Caco-2 (cell line): ENCODE data around the gene KCNC1. TPM values are rescaled to one million over a fixed set of nuclear protein-coding genes. Genes with fewer than 3 reads are reported as not detected.

Experiments used
- BruUV-seq: library from RNA; stranded (reverse); fragments of 400-500 nt; replicated peaks from 2 replicates; lab custom pipeline; 2021; lab: Mats Ljungman, UMichigan
- CTCF ChIA-PET: fragments of 300-600 bp; sonication (Branson Sonifier 250); formaldehyde crosslinking; loops from one replicate; lab custom pipeline; 2022; ENCODE audit warnings: antibody characterized with exemption; lab: Charles Lee
- POLR2A ChIA-PET: fragments of 300-600 bp; sonication (Branson Sonifier 250); formaldehyde crosslinking; loops from one replicate; lab custom pipeline; 2022; ENCODE audit warnings: antibody characterized with exemption; lab: Charles Lee
- DNase-seq, 2 experiments: peaks; one replicate each; pipeline versions ENCODE4 v3.0.0 to v3.0.0-alpha.2; 2020 to 2022
- H3K27me3 ChIP-seq: replicated peaks from 2 replicates; pipeline ENCODE4 v1.6.0; 2011; ENCODE audit warnings: low read length; ENCODE audit not compliant: control insufficient read depth, insufficient read depth
- H3K36me3 ChIP-seq: 2 replicates; pipeline ENCODE4 v1.5.1; 2011; ENCODE audit warnings: low read length; ENCODE audit not compliant: control insufficient read depth, insufficient read depth
- H3K4me1 ChIP-seq: fragments of 250-450 bp; sonication (Bioruptor Pico); 2 replicates; pipeline ENCODE4 v1.5.1; 2020; ENCODE audit warnings: mild to moderate bottlenecking
- H3K4me3 ChIP-seq: 2 replicates; pipeline ENCODE4 v1.5.1; 2011; ENCODE audit warnings: low read depth, mild to moderate bottlenecking, control low read depth, low read length
- H3K9me3 ChIP-seq: fragments of 250-450 bp; sonication (Bioruptor Pico); 2 replicates; pipeline ENCODE4 v1.5.1; 2020; ENCODE audit warnings: mild to moderate bottlenecking, moderate library complexity
- H3K27ac Mint-ChIP-seq: one replicate; pipeline ENCODE4 v1.8.0; 2022; ENCODE audit warnings: mixed read lengths; ENCODE audit not compliant: unreplicated experiment
- H3K27me3 Mint-ChIP-seq: one replicate; pipeline ENCODE4 v1.8.0; 2022; ENCODE audit warnings: mixed read lengths; ENCODE audit not compliant: insufficient read depth, unreplicated experiment
- H3K36me3 Mint-ChIP-seq: one replicate; pipeline ENCODE4 v1.8.0; 2022; ENCODE audit warnings: mild to moderate bottlenecking, mixed read lengths; ENCODE audit not compliant: insufficient read depth, unreplicated experiment
- H3K4me1 Mint-ChIP-seq: one replicate; pipeline ENCODE4 v1.8.0; 2022; ENCODE audit warnings: low read depth, mixed read lengths; ENCODE audit not compliant: unreplicated experiment
- H3K4me3 Mint-ChIP-seq: one replicate; pipeline ENCODE4 v1.8.0; 2022; ENCODE audit warnings: mild to moderate bottlenecking, moderate library complexity, mixed read lengths; ENCODE audit not compliant: unreplicated experiment
- H3K9me3 Mint-ChIP-seq: one replicate; pipeline ENCODE4 v1.8.0; 2022; ENCODE audit warnings: mixed read lengths; ENCODE audit not compliant: unreplicated experiment
- intact Hi-C: fragments of 100-400 bp; cut with micrococcal nuclease; formaldehyde crosslinking; loops from one replicate; pipeline ENCODE4 v1.10.0; 2022; ENCODE audit not compliant: unreplicated experiment
- total RNA-seq: library from RNA; stranded (reverse); gene quantifications from 2 replicates; pipeline ENCODE4 v1.2.3, GENCODE V29; 2022
- TF ChIP-seq, protein P1 (sequence below), 2 experiments: fragments of 200-600 bp in 1 of 2; IDR thresholded peaks; 1 replicate in 1 of 2; 2 replicates in 1 of 2; pipeline versions ENCODE4 v1.5.1 to v1.8.0; 2011 to 2022; ENCODE audit warnings: antibody characterized with exemption in 1 of 2, control low read depth in 1 of 2, inconsistent platforms in 1 of 2, low read depth in 1 of 2, low read length in 1 of 2, mild to moderate bottlenecking in 1 of 2, moderate library complexity in 1 of 2; ENCODE audit not compliant: insufficient read depth in 1 of 2, severe bottlenecking in 1 of 2, unreplicated experiment in 1 of 2

Gene KCNC1
- total RNA-seq, 1 experiment from 2014 or later: 0.07 TPM

DNA sequence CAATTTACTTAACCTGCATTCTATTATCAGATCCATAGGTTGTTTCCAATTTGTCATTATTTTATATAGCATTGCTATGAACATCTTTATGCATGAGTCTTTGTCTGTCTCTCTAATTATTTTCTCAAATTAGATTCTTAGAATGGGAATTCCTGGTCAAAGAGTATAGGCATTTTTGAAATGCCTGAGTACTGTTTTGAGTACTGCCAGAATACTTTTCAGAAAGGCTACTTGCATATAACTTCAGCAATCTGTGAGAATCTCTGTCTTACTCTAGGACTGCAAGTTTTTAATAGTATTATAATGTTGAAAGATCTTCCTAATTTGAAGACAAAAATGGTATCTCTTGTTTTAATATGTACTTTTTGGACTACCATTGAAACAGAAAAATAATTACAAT is 56.6 kb downstream of the KCNC1 start:
- Mint-ChIP-seq H3K27ac (no peak overlapping the region), H3K9me3 (no peaks in the 10 kb centered on the region), H3K4me1 (no peaks in the 10 kb centered on the region), H3K27me3 (no peaks in the 10 kb centered on the region), H3K4me3 (no peak overlapping the region), H3K36me3 (no peaks in the 10 kb centered on the region)
- no peak for DNase-seq
- H3K4me1 ChIP-seq: no peaks in the 10 kb centered on the region
- BruUV-seq: no TSS peak
- ChIA-PET POLR2A (no interaction called here), CTCF (no interaction called here)
- TF ChIP-seq, protein P1, sequence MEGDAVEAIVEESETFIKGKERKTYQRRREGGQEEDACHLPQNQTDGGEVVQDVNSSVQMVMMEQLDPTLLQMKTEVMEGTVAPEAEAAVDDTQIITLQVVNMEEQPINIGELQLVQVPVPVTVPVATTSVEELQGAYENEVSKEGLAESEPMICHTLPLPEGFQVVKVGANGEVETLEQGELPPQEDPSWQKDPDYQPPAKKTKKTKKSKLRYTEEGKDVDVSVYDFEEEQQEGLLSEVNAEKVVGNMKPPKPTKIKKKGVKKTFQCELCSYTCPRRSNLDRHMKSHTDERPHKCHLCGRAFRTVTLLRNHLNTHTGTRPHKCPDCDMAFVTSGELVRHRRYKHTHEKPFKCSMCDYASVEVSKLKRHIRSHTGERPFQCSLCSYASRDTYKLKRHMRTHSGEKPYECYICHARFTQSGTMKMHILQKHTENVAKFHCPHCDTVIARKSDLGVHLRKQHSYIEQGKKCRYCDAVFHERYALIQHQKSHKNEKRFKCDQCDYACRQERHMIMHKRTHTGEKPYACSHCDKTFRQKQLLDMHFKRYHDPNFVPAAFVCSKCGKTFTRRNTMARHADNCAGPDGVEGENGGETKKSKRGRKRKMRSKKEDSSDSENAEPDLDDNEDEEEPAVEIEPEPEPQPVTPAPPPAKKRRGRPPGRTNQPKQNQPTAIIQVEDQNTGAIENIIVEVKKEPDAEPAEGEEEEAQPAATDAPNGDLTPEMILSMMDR (IDR thresholded peaks at IDR 0.05; ENCODE audit: insufficient read depth in 1 of 2, low read depth in 1 of 2, low read length in 1 of 2, severe bottlenecking in 1 of 2, unreplicated experiment in 1 of 2): no peak
- no peaks in the 10 kb centered on the region for H3K36me3 ChIP-seq
- H3K27me3 ChIP-seq: no peaks in the 10 kb centered on the region
- intact Hi-C loops: no loop called here
- H3K4me3 ChIP-seq: no peak overlapping the region
- H3K9me3 ChIP-seq: no peaks in the 10 kb centered on the region

DNA sequence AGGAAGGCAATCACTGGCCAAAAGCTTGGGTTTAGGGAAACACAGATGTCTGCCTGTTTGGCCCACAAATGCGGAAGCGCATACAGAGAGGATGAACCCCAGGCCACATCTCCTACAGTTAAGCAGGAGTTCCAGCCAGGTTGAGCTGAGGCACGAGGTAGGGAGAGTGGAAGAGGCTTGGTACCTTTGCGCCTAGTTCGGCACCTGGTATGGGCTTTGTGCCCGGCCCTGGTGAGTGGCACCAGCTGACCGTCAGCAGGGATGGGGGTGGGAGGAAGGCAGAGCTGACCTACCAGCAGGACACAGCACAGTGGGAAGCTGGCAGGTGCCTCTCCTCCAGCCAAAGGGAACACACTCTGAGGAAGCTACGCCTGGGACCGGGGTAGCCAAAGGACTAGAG is 57.6 kb downstream of the KCNC1 start:
- intact Hi-C loops: no loop called here
- Histone ChIP-seq H3K4me3 (no peak overlapping the region), H3K9me3 (no peaks in the 10 kb centered on the region), H3K36me3 (no peaks in the 10 kb centered on the region), H3K4me1 (no peaks in the 10 kb centered on the region), H3K27me3 (no peaks in the 10 kb centered on the region)
- Mint-ChIP-seq H3K9me3 (no peaks in the 10 kb centered on the region), H3K4me1 (no peaks in the 10 kb centered on the region), H3K27ac (no peak overlapping the region), H3K27me3 (no peaks in the 10 kb centered on the region), H3K4me3 (no peak overlapping the region), H3K36me3 (no peaks in the 10 kb centered on the region)
- TF ChIP-seq, protein P1 (IDR thresholded peaks at IDR 0.05; ENCODE audit: insufficient read depth in 1 of 2, low read depth in 1 of 2, low read length in 1 of 2, severe bottlenecking in 1 of 2, unreplicated experiment in 1 of 2): no peak
- BruUV-seq: no TSS peak
- ChIA-PET CTCF (no interaction called here), POLR2A (no interaction called here)
- DNase-seq: no peak

DNA sequence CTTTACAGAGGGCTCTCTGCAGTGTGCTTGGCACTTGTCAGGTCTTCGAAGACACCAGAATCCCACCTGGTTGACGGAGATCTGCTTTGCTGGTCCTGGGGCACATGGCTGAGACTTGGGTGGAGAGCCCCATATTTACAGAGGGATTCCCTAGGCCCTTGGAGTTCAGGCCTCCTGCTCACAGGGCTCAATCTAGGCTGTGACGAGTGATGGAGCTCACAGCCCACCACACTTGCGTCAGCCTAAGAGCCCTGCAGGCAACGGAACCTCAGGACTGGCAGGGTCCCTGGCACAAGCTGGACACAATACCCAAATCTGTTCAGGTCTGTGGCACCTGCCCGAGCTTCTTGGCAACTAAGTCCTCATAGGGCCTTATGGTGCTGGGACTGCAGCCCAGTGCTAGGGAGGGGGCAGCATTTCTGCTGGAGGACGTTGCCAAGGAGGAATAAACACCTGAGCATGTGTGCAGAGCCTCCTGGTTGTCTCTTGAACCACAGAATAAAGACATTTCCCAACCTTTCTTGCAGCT is 59.1 kb downstream of the KCNC1 start:
- H3K4me3 Mint-ChIP-seq: no peak overlapping the region
- POLR2A ChIA-PET: no interaction called here
- H3K36me3 ChIP-seq: no peaks in the 10 kb centered on the region
- no peak overlapping the region for H3K27ac Mint-ChIP-seq
- DNase-seq: no peak
- TF ChIP-seq, protein P1 (IDR thresholded peaks at IDR 0.05; ENCODE audit: insufficient read depth in 1 of 2, low read depth in 1 of 2, low read length in 1 of 2, severe bottlenecking in 1 of 2, unreplicated experiment in 1 of 2): no peak
- no peaks in the 10 kb centered on the region for H3K27me3 Mint-ChIP-seq
- no peaks in the 10 kb centered on the region for H3K4me1 Mint-ChIP-seq
- no peaks in the 10 kb centered on the region for H3K9me3 Mint-ChIP-seq
- no TSS peak for BruUV-seq
- no peaks in the 10 kb centered on the region for H3K9me3 ChIP-seq
- CTCF ChIA-PET: interaction anchor here (0.6 kb wide), 1 partner anchor 504 kb away, joined by 3 read pairs; no protein-coding TSS in a partner anchor
- no peaks in the 10 kb centered on the region for H3K4me1 ChIP-seq
- H3K36me3 Mint-ChIP-seq: no peaks in the 10 kb centered on the region
- H3K27me3 ChIP-seq: no peaks in the 10 kb centered on the region
- intact Hi-C loops: no loop called here
- no peak overlapping the region for H3K4me3 ChIP-seq
